CD14-positive monocyte (primary cell): ENCODE data around the gene AKT1. TPM values are rescaled to one million over a fixed set of nuclear protein-coding genes. Genes with fewer than 3 reads are reported as not detected.

Source experiments
- DNase-seq, 3 donors: peaks; one replicate each; pipeline ENCODE4 v3.0.0-alpha.2; 2011 to 2022
- H2AFZ ChIP-seq: 2 replicates; pipeline ENCODE4 v1.6.0; 2012; ENCODE audit warnings: mild to moderate bottlenecking, low read depth, low read length, inconsistent platforms; ENCODE audit not compliant: insufficient read depth, poor library complexity, severe bottlenecking
- H3K27ac ChIP-seq, 2 donors: 1 replicate in 1 of 2; 2 replicates in 1 of 2; pipeline ENCODE4 v1.5.1; 2012 to 2013; ENCODE audit warnings: low read length in 2 of 2, control low read depth in 1 of 2, inconsistent platforms in 1 of 2, low read depth in 1 of 2, mild to moderate bottlenecking in 1 of 2
- H3K27me3 ChIP-seq, 2 donors: one replicate each; pipeline versions ENCODE4 v1.6.0 to v1.6.1; 2011 to 2013; ENCODE audit warnings: low read length in 2 of 2; ENCODE audit not compliant: control insufficient read depth in 2 of 2, insufficient read depth in 2 of 2
- H3K36me3 ChIP-seq, 2 donors: replicated peaks in 1 of 2; 1 replicate in 1 of 2; 2 replicates in 1 of 2; pipeline versions ENCODE4 v1.5.1 to v1.6.1; 2012 to 2013; ENCODE audit warnings: low read length in 2 of 2, control low read depth in 1 of 2, inconsistent platforms in 1 of 2, mild to moderate bottlenecking in 1 of 2; ENCODE audit not compliant: insufficient read depth in 2 of 2, control insufficient read depth in 1 of 2
- H3K4me1 ChIP-seq, 2 donors: 1 replicate in 1 of 2; 2 replicates in 1 of 2; pipeline versions ENCODE4 v1.5.1 to v1.6.1; 2012 to 2013; ENCODE audit warnings: low read length in 2 of 2, control low read depth in 1 of 2, inconsistent platforms in 1 of 2, mild to moderate bottlenecking in 1 of 2, moderate library complexity in 1 of 2; ENCODE audit not compliant: insufficient read depth in 2 of 2, control insufficient read depth in 1 of 2
- H3K4me2 ChIP-seq: replicated peaks from 2 replicates; pipeline ENCODE3; 2012; ENCODE audit warnings: low read length, moderate library complexity, mild to moderate bottlenecking; ENCODE audit not compliant: poor library complexity, severe bottlenecking; ENCODE audit errors: extremely low read depth
- H3K4me3 ChIP-seq, 3 experiments: fragments of 200-600 bp in 1 of 3; sonication (generic) in 1 of 3; replicated peaks in 1 of 3; 1 replicate in 2 of 3; 2 replicates in 1 of 3; pipeline ENCODE4 v1.5.1; 2011 to 2013; ENCODE audit warnings: low read length in 3 of 3, mild to moderate bottlenecking in 3 of 3, control low read depth in 2 of 3, low read depth in 2 of 3, inconsistent platforms in 1 of 3, moderate library complexity in 1 of 3
- H3K79me2 ChIP-seq: 2 replicates; pipeline ENCODE4 v1.6.0; 2012; ENCODE audit warnings: mild to moderate bottlenecking, control low read depth, inconsistent platforms, low read length, moderate library complexity; ENCODE audit not compliant: insufficient read depth
- H3K9ac ChIP-seq: 2 replicates; pipeline ENCODE4 v1.6.0; 2017; ENCODE audit warnings: low read length, mild to moderate bottlenecking; ENCODE audit not compliant: insufficient read depth, poor library complexity, severe bottlenecking
- H3K9me3 ChIP-seq, 2 donors: replicated peaks in 1 of 2; 1 replicate in 1 of 2; 2 replicates in 1 of 2; pipeline versions ENCODE4 v1.5.1 to v1.6.1; 2012 to 2013; ENCODE audit warnings: low read length in 2 of 2, control low read depth in 1 of 2; ENCODE audit not compliant: control insufficient read depth in 1 of 2, insufficient read depth in 1 of 2
- H4K20me1 ChIP-seq: 2 replicates; pipeline ENCODE4 v1.6.0; 2012; ENCODE audit warnings: mild to moderate bottlenecking, low read length, control low read depth, moderate library complexity; ENCODE audit not compliant: insufficient read depth
- H3K27ac Mint-ChIP-seq, 7 donors: one replicate each; pipeline ENCODE4 v1.8.0; 2020; ENCODE audit warnings: mild to moderate bottlenecking in 7 of 7, mixed read lengths in 7 of 7, moderate library complexity in 6 of 7, inconsistent platforms in 2 of 7
- H3K27me3 Mint-ChIP-seq, 3 donors: one replicate each; pipeline ENCODE4 v1.8.0; 2021 to 2022; ENCODE audit warnings: low read depth in 3 of 3, mild to moderate bottlenecking in 3 of 3, mixed read lengths in 3 of 3, moderate library complexity in 3 of 3, inconsistent platforms in 1 of 3
- H3K36me3 Mint-ChIP-seq, 2 donors: one replicate each; pipeline ENCODE4 v1.8.0; 2020; ENCODE audit warnings: mixed read lengths in 2 of 2, inconsistent platforms in 1 of 2, mild to moderate bottlenecking in 1 of 2
- H3K4me1 Mint-ChIP-seq: one replicate; pipeline ENCODE4 v1.8.0; 2020; ENCODE audit warnings: mild to moderate bottlenecking, mixed read lengths
- H3K4me3 Mint-ChIP-seq, 2 donors: one replicate each; pipeline ENCODE4 v1.8.0; 2020; ENCODE audit warnings: mild to moderate bottlenecking in 2 of 2, mixed read lengths in 2 of 2, moderate library complexity in 1 of 2
- H3K9me3 Mint-ChIP-seq, 7 donors: one replicate each; pipeline ENCODE4 v1.8.0; 2020 to 2022; ENCODE audit warnings: mixed read lengths in 7 of 7, mild to moderate bottlenecking in 6 of 7, moderate library complexity in 6 of 7, inconsistent platforms in 2 of 7
- WGBS: methylation state at CpG from one replicate; pipeline ENCODE4 v1.1.5; 2013; ENCODE audit warnings: missing lambda C conversion rate; ENCODE audit not compliant: insufficient coverage; 5-methylcytosine and 5-hydroxymethylcytosine counted together
- intact Hi-C, 2 donors: fragments of 100-400 bp; cut with micrococcal nuclease; formaldehyde crosslinking; loops; one replicate each; pipeline versions ENCODE4 v1.15.0 to v1.15.1; 2023
- polyA plus RNA-seq, 3 donors: library from polyadenylated mRNA; depleted of rRNA in 1 of 3; unstranded in 2 of 3; stranded (reverse) in 1 of 3; fragments of 300-500 nt in 2 of 3; fragments of >200 nt in 1 of 3; fragmentation: Illumina TruSeq in 2 of 3; gene quantifications; 1 replicate in 2 of 3; 2 replicates in 1 of 3; pipeline ENCODE4 v1.2.3, GENCODE V29; 2012 to 2021
- TF ChIP-seq, protein P1 (sequence below): fragments of 200-600 bp; IDR thresholded peaks from one replicate; pipeline ENCODE4 v1.8.0; 2022; ENCODE audit warnings: antibody characterized with exemption, mild to moderate bottlenecking

AKT1 gene
- polyA plus RNA-seq, 3 donors = 7.2 to 180 (median 26.4) TPM

DNA sequence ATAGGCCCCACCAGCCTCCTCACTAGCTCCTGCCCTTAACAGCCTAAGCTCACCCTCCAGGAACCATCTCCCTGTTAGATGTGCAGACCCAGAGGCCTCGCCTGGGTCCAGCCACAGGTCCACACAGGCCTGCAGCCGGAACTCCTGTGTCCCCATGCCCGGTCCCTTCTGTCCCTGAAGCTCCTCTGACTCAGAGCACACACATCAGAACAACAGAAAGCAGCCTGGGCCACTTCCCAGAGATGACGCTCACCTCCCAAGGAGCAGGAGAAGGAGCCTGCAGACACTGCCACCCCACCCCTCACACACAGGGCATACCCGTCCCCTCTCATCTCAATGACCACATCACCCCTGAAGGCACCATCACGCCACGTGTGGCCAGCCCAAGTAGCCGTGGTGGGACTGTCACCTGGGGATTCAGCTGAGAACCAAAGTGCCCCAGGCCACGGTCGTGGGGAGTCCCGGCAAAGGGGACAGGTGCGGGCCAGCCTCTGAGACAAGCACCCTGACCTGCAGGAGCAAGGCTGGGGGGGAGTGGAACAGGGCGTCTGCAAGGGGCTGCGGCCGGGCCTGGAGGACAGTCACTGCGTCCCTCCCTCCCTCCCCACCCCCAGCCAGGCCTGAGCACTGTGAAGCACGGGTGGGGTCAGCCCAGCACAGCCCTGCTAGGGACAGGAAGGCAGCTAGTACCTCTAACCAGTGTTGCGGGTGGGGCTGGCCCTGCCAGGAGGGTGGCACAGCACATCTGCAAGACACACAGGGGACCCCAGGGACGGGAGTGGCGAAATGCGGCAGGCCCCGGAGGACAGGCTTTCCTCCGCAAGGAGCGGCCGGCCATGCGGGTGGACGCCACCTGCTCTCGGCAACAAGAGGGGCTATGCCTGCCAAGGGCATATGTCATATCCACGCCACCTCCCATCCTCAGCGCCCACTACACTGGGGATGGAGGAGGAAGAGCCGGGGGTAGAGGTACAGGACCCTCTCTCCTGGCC is 5.5 kb downstream of the AKT1 start:
- no peak for DNase-seq
- no peak overlapping the region for H3K4me3 Mint-ChIP-seq
- peaks cover 20 to 53% of the 10 kb centered on the region in 2 donors for H3K36me3 Mint-ChIP-seq
- no peak overlapping the region for H3K9ac ChIP-seq
- no peak overlapping the region for H3K4me3 ChIP-seq
- no peak overlapping the region for H3K4me2 ChIP-seq
- peaks cover 0 to 2% (median 0%) of the 10 kb centered on the region in 7 donors for H3K9me3 Mint-ChIP-seq
- 96% methylated on average over 15 of the region's 31 CpGs for WGBS
- TF ChIP-seq, protein P1, sequence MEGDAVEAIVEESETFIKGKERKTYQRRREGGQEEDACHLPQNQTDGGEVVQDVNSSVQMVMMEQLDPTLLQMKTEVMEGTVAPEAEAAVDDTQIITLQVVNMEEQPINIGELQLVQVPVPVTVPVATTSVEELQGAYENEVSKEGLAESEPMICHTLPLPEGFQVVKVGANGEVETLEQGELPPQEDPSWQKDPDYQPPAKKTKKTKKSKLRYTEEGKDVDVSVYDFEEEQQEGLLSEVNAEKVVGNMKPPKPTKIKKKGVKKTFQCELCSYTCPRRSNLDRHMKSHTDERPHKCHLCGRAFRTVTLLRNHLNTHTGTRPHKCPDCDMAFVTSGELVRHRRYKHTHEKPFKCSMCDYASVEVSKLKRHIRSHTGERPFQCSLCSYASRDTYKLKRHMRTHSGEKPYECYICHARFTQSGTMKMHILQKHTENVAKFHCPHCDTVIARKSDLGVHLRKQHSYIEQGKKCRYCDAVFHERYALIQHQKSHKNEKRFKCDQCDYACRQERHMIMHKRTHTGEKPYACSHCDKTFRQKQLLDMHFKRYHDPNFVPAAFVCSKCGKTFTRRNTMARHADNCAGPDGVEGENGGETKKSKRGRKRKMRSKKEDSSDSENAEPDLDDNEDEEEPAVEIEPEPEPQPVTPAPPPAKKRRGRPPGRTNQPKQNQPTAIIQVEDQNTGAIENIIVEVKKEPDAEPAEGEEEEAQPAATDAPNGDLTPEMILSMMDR = no peak
- H3K4me1 ChIP-seq = peaks cover 48 to 62% of the 10 kb centered on the region in 2 donors
- H3K27ac Mint-ChIP-seq = peak overlapping the region in 1 of 7 donors; percentile 50
- peak overlapping the region in 1 of 2 donors; percentile 14 for H3K27ac ChIP-seq
- intact Hi-C loops = loop anchor here in 1 of 2 donors (10.0 kb wide), 1 partner anchor 195 kb away; the partner anchor contains the start of gene CLBA1
- no peaks in the 10 kb centered on the region for H3K9me3 ChIP-seq
- peaks cover 76% of the 10 kb centered on the region for H4K20me1 ChIP-seq
- peaks cover 60% of the 10 kb centered on the region for H3K4me1 Mint-ChIP-seq
- H3K36me3 ChIP-seq = peaks cover 27 to 33% of the 10 kb centered on the region in 2 donors
- H3K27me3 Mint-ChIP-seq = peaks cover 0 to 2% (median 0%) of the 10 kb centered on the region in 3 donors
- H3K27me3 ChIP-seq = no peaks in the 10 kb centered on the region
- H3K79me2 ChIP-seq = peaks cover 89% of the 10 kb centered on the region
- H2AFZ ChIP-seq = no peak overlapping the region

DNA sequence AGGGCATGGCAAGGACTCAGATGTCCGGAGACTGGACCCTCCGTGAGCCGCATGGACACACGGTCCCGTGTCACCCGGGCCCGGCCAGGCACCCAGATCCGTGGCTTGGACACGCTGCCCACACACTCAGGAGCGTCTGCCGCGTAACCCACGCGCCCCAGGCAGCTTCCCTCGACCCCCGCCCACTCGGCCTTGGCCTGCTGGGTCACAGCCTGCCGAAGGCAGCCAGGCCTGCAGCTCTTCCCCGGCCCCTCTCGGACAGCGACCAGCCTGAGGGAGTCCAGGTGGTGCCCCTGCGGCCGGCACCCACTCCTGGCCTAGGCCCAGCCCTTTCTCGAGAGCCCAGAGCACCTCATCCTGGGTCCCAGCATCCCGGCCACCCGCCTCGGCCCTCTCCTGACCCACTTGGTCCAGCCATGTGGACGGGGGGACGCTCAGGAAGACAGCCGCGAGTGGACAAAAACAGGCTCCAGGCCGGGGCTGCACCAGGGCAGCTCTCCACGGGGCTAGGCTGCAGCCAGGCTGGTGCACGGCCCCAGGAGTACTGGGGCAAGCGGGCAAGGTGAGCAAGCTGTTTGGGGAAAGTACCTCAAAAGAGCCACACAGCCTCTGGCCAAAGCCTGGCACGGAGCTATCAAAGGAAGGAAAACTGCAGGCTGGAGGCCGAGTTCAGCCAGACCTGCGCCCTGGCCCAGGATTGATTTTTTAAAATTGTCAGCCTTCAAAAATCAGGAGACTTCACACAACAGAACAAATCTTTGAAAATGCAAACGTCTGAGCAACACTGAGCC is 6.5 kb downstream of the AKT1 start:
- H3K4me1 Mint-ChIP-seq = peaks cover 54% of the 10 kb centered on the region

More for the DNA sequence above, 6.5 kb downstream of the AKT1 start:
- peaks cover 78% of the 10 kb centered on the region for H4K20me1 ChIP-seq
- H3K4me1 ChIP-seq = peaks cover 41 to 54% of the 10 kb centered on the region in 2 donors
- peaks cover 88% of the 10 kb centered on the region for H3K79me2 ChIP-seq
- peaks cover 33% of the 10 kb centered on the region in 2 donors for H3K36me3 ChIP-seq
- H3K4me2 ChIP-seq = no peak overlapping the region
- no peak overlapping the region for H3K4me3 Mint-ChIP-seq
- intact Hi-C loops = no loop called here
- H3K9me3 ChIP-seq = no peaks in the 10 kb centered on the region
- H3K9me3 Mint-ChIP-seq = no peaks in the 10 kb centered on the region
- no peaks in the 10 kb centered on the region for H3K27me3 ChIP-seq
- H3K27me3 Mint-ChIP-seq = peaks cover 0 to 2% (median 0%) of the 10 kb centered on the region in 3 donors
- H3K36me3 Mint-ChIP-seq = peaks cover 20 to 53% of the 10 kb centered on the region in 2 donors
- TF ChIP-seq, protein P1 = no peak
- no peak for DNase-seq
- peak overlapping the region in 1 of 2 donors; percentile 77 for H3K27ac ChIP-seq
- WGBS = 93% methylated on average over 39 of the region's 39 CpGs
- H3K27ac Mint-ChIP-seq = peak overlapping the region in 1 of 7 donors; percentile 50
- no peak overlapping the region for H2AFZ ChIP-seq
- peak overlapping the region; percentile 24 for H3K9ac ChIP-seq
- H3K4me3 ChIP-seq = no peak overlapping the region
